Fibroblast of gingiva (primary cell): Measurements from ENCODE around the gene RPS4Y1.
"Not testable (repeated sequence)": the region's sequence is repeated elsewhere in the genome, so short reads cannot be mapped to it uniquely, and the experiment has no call there.

Experiments
- DNase-seq: peaks from one replicate; pipeline ENCODE4 v3.0.0-alpha.2; 2011; ENCODE audit warnings: low read depth

Gene RPS4Y1

DNA sequence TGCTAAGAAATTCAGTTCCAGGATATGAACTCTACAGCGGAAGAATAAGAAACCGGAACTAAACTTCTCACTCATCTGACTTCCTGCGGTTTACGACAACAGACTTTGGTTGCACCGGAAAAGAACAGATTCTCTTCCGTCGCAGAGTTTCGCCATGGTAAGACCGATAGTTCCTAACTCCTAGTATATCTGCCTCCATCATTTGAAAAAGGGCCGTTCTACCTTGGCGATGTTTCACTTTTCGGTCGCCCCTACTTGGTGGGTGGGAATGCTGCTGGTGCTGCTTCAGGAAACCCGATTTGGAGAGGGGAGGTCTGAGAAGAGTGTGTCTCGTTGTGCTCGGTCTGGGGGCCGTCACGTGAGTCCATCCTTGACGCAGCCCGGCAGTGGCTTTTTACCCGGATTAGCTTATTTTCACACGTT lies at the start of gene RPS4Y1:
Gene RPS4Y1 (plus strand): TSS at position 132 of the 423 bp plus-strand sequence. CDS start 23 bp downstream, at position 155.
- DNase-seq, result peak; percentile 71

DNA sequence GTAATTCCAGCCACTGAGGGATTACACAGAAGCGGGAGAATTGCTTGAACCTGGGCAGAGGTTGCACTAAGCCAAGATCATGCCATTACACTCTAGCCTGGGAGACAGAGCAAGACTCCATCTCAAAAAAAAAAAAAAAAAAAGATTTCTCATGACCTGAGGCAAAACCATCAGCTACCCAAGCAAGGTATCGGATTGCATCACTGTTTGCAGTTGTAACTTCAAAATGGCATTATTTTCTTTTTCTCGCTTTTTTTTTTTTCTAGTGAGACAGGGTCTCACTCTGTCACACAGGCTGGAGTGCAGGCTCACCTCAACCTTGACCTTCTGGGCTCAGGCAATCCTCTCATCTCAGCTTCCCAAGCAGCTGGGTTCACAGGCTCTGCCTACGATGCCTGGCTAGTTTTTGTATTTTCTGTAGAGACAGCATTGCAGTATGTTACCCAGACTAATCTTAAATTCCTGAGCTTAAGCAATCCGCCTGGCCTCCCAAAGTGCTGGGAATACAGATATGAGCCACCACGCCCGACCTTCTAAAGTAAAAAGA lies 44.4 kb upstream of the RPS4Y1 start:
- DNase-seq, result no peak

- no peak for DNase-seq
Measured at GRCh38 chrY:2797991-2798390, 43.4 kb upstream of the RPS4Y1 start.

GRCh38 chrY:2800246-2800645 lies 41.2 kb upstream of the RPS4Y1 start:
- peak; percentile 1 for DNase-seq

DNA sequence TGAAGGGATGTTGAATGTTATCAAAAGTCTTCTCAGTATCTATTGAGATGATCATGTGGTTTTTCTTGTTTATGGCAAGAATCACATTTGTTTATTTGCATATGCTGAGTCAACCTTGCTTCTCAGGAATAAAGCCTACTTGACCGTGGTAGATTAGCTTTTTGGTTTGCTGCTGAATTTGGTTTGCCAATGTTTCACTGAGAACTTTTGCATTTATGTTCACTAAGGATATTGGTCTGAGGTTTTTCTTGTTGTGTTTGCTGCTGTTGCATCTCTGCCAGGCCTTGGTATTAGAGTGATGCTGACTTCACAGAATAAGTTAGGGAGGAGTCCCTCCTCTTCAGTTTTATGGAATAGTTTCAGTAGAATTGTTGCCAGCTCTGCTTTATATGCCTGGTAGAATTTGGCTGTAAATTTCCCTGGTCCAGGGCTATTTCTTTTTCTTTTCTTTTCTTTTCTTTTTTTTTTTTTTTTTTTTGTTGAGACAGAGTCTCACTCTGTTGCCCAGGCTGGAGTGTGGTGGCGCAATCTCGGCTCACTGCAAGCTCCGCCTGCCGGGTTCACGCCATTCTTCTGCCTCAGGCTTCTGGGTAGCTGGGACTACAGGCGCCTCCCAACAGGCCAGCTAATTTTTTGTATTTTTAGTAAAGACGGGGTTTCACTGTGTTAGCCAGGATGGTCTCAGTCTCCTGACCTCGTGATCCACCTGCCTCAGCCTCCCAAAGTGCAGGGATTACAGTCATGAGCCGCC lies 24.1 kb upstream of the RPS4Y1 start:
- peak; percentile 12 for DNase-seq

GRCh38 chrY:2824471-2824870 lies 16.9 kb upstream of the RPS4Y1 start:
- no peak for DNase-seq

GRCh38 chrY:2828497-2828896 lies 12.9 kb upstream of the RPS4Y1 start:
- DNase-seq, result no peak

GRCh38 chrY:2835230-2835629 lies 6.2 kb upstream of the RPS4Y1 start:
- DNase-seq, result peak; percentile 30

DNA sequence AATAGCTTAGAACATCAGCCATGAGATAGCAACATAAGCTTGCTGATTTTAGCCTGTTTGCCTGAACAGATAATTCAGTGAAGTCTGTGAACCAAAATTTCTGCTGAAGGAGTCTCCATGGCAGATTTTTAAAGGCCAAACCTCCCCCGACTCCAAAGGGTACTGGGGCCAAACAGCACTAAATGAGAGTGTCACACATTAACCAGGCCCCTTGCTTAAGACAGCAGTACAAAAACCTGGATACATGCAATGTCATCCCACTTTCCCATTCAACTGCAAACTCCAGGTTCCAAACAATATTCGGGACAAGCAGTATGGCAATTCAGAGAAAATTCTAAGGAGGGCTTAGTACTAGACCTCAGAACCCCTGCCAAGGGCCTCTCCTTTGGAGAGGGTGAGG lies 4.3 kb upstream of the RPS4Y1 start:
- no peak for DNase-seq

DNA sequence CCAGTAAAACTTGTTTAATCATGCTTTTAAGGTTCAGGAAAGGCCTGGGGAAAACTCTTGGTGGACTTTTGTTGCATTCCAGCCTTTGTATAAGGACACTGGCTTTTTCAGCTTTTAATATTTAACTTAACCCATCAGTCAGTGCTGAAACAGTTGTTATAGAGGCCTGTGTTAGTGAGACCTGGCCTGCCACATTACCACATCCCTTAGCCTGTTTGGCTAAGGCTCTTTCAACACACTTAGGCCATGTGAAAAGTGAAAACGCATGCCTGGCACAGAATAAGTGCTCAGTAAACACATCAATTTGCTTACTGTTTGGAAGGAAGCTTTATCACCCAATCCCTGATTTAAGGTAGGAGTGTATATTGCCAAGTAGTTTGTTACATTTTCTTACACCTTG lies 3.5 kb upstream of the RPS4Y1 start:
- DNase-seq, result no peak

GRCh38 chrY:2846791-2847190 lies 5.4 kb downstream of the RPS4Y1 start:
- no peak for DNase-seq

DNA sequence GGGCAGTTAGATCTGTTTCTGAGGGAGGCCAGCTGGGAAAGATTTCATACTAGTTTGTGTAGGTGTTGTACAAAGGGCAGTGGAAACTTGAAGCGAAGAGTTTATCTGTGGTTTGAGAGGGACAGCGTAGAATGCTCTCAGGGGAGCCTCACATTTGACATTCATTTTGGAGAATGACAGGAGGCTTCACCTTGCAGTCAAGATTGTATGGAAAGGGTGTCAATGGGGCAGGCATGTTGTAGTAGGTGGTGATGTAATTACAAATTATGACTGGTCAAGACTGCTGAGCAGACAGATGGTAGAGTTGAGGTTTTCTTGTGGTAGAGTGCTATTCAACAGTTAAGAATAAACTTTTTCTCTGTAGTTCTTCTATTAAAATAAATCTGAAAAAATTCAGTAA lies 7.0 kb downstream of the RPS4Y1 start:
- no peak for DNase-seq

- DNase-seq, result no peak
Measured at GRCh38 chrY:2849368-2849767, 8.0 kb downstream of the RPS4Y1 start.

DNA sequence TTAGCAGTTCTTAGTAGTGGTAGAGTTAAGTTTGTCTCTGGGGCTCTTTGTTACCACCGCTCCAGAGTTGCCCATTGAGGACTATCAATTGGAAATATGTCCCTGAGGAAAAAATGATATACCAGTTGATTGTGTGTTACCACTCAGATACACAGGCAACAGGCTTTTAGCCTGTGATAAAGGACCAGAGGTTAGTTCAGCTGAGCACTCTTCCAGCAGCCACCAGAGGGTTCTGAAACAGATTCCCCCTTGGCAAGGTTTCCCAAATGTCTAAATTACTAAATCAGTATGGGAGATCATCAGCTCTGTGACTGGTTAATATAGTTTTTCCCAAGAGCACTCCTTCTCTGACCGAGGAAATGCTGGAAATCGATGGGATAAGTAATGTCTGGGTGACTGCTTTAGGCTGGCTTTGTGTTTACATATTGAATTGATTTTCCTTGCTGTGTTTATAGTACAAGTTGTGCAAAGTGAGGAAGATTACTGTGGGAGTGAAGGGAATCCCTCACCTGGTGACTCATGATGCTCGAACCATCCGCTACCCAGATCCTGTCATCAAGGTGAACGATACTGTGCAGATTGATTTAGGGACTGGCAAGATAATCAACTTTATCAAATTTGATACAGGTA lies 12.9 kb downstream of the RPS4Y1 start:
- no peak for DNase-seq

DNA sequence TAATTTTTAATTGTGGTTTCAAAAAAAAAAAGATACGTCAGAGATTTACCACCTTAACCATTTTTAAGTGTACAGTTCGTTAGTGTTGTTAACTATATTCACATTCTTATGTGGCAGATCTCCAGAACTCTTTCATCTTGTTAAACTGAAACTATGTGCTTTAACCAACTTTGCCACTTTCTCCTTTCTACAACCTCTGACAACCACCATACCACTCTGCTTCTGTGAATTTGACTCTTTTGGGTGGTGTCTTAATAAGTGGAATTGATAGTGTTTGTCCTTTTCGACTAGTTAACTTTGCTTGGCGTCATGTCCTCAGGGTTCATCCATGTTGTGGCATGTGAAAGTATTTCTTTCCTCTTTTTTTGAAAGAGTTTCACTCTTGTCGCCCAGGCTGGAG lies 15.7 kb downstream of the RPS4Y1 start:
- no peak for DNase-seq

DNA sequence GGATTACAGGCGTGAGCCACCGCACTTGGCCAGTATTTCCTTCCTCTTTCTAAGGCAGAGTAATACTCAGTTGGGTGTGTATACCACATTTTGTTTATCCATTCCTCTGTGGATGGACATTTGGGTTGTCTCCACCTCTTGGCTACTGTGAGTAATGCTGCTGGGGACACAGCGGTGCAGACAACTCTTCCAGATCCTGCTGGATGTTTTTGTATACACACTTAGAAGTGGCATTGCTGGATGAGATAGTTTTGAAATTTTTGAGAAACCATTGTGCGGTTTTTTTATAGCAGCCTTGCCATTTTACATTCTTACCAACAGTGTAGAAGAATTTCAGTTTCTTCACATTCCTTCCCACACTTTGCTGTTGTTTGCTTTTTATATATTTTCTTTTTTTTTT lies 16.3 kb downstream of the RPS4Y1 start:
- DNase-seq, result peak; percentile 39

GRCh38 chrY:2859782-2860181 lies 18.4 kb downstream of the RPS4Y1 start:
- DNase-seq, result no peak

DNA sequence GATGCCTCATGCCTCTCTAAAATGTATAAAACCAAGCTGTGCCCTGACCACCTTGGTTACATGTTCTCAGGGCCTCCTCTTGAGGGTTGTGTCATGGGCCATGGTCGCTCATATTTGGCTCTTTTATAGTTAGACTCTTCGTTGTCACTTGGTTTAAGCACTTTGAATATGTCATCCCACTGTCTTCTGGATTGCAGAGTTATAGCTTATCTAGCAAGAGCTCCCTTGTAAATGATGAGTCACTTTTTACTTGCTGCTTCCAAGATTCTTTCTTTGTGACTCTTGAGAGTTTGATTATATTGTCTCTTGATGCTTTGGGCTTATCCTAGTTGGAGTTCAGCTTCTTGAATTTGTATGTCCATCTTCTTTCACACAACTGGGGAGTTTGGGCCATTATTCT lies 19.1 kb downstream of the RPS4Y1 start:
- peak; percentile 44 for DNase-seq

DNA sequence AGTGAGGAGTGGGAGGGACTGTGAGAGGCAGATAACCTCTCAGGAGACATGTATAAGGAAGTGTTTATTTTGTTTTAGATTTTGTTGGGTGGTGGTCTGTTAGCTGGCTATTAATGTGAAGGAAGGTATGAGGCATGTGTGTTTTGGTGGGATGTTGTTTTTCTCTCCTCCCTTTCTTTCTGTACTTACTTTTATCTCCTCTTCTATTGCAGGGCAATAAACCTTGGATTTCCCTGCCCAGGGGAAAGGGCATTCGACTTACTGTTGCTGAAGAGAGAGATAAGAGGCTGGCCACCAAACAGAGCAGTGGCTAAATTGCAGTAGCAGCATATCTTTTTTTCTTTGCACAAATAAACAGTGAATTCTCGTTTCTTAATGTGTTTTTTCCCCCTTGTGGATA lies 25.2 kb downstream of the RPS4Y1 start:
- DNase-seq, result no peak

DNA sequence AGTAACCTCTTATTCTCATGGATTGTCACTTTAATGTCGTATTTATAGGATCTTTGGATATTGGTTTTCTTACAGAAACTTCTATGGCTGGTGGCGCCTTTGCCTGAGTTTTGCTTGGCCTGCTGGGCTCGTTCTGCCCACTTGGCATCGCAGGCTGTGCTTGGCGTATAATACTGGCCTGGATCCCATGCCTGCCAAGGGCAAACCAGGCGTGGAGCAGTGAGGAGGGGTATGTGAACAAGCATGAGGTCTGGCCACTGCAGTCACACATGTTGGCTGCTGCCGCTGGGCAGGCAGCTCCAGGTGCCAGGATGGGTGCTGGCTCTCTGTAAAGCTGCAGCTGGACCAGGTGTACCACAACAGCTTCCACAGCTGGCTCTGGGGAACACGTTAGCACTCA lies 26.1 kb downstream of the RPS4Y1 start:
- no peak for DNase-seq

DNA sequence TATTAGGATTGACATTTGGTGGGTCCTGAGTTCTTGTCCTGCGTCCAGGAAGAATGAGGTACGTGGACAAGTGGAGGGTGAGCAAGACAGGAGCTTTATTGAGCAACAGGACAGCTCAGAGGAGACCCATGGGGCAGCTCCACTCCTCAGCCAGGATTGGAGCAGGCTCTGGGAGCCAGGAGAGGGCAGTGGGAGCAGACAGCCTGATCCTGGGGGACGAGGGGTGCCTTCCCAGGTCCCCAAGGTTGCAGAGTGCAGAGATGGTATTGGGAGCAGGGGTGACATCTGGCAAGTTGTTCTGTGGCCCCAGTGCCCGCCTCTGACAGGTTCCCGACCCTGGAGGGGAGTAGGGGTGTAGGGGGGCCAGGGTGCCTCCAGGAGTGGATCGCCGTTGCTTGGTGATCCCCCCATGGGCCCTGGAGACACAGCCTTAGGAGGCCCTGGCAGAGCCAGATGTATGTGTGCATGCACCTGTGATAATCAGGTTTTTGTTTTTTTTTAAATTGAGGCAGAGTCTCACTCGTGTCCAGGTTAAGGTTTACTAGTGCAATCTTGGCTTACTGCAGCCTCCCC lies 26.7 kb downstream of the RPS4Y1 start:
- DNase-seq, result no peak

DNA sequence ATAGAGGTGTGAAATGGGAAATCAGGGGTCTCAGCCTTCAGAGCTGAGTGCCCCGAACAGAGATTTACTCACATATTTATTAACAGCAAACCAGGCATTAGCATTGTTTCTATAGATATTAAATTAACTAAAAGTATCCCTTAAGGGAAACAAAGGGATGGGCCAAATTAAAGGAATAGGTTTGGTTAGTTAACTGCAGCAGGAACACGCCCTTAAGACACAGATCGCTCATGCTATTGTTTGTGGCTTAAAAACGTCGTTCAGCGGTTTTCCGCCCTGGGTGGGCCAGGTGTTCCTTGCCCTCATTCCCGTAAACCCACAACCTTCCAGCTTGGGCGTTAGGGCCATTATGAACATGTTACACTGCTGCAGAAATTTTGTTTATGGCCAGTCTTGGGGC lies 30.8 kb downstream of the RPS4Y1 start:
- DNase-seq, result not testable (repeated sequence)

GRCh38 chrY:2874211-2874610 lies 32.8 kb downstream of the RPS4Y1 start:
- DNase-seq, result peak; percentile 1
